ENCODE results near the gene CEP112. TPM values are rescaled to one million over a fixed set of nuclear protein-coding genes. Genes with fewer than 3 reads are reported as not detected.

The CEP112 gene
- total and polyA plus RNA-seq, 2 donors (not counting 3 experiments of a cell fraction or from before 2014, with no cell fraction given), result 1.5 to 25.3 TPM

GRCh38 chr17:65659512-65659911 is 532.4 kb downstream of the CEP112 start:
- Histone ChIP-seq H3K27ac (ENCODE audit: insufficient read depth, low read depth, low read length) (no peak overlapping the region), H3K4me3 (replicated peaks in 1 of 3; ENCODE audit: insufficient read depth in 1 of 3, low read depth in 1 of 3, low read length in 3 of 3) (no peak overlapping the region), H3K79me2 (ENCODE audit: control insufficient read depth, insufficient read depth, low read length) (no peaks in the 10 kb centered on the region), H3K9me1 (replicated peaks; ENCODE audit: control insufficient read depth, extremely low read depth, insufficient read depth, low read length) (no peaks in the 10 kb centered on the region), H4K20me1 (replicated peaks; ENCODE audit: control insufficient read depth, extremely low read depth, insufficient read depth, low read length) (no peaks in the 10 kb centered on the region), H3K27me3 (ENCODE audit: control insufficient read depth in 2 of 2, insufficient read depth in 2 of 2, low read length in 2 of 2) (no peaks in the 10 kb centered on the region), H3K9me3 (replicated peaks; ENCODE audit: control insufficient read depth, insufficient read depth, low read length) (no peaks in the 10 kb centered on the region), H2AFZ (ENCODE audit: low read depth, low read length) (no peak overlapping the region), H3K36me3 (ENCODE audit: control insufficient read depth in 2 of 2, extremely low read depth in 1 of 2, insufficient read depth in 2 of 2, low read length in 2 of 2) (no peaks in the 10 kb centered on the region), H3K9ac (replicated peaks; ENCODE audit: extremely low read depth, insufficient read depth, low read length) (no peak overlapping the region), H3K4me2 (ENCODE audit: insufficient read depth, low read length) (no peak overlapping the region), H3K4me1 (ENCODE audit: control insufficient read depth, extremely low read depth, insufficient read depth, low read length) (peaks cover 9% of the 10 kb centered on the region)
- intact Hi-C loops (cut with micrococcal nuclease), result no loop called here
- dilution Hi-C loops (cut with MboI; ENCODE audit: extremely low pct_ligation_motif_present, low sequenced_read_pairs), result no loop called here
- no peak for FAIRE-seq
- BruUV-seq (replicated peaks), result no TSS peak
- CTCF ChIA-PET, result interaction anchor here (1.0 to 1.2 kb wide), 3 partner anchors 13 to 128 kb away, joined by 3 to 5 read pairs (median 4); no protein-coding TSS in a partner anchor
- POLR2A ChIA-PET, result no interaction called here
- no peak for DNase-seq (ENCODE audit: low read depth, low spot score)
- no peak for TF ChIP-seq MAX (IDR thresholded peaks at IDR 0.05; ENCODE audit: insufficient read depth, insufficient read length)
- no peak for TF ChIP-seq POLR2AphosphoS5 (IDR thresholded peaks at IDR 0.05; ENCODE audit: insufficient read depth, low read depth, low read length)
- no peak for TF ChIP-seq GATA2 (IDR thresholded peaks at IDR 0.05; ENCODE audit: insufficient read depth, insufficient read length, low read depth, low read length)
- no peak for TF ChIP-seq EZH2 (IDR thresholded peaks at IDR 0.05; ENCODE audit: borderline replicate concordance, low read depth, low read length, severe bottlenecking)
- TF ChIP-seq JUN (IDR thresholded peaks at IDR 0.05; ENCODE audit: borderline replicate concordance, insufficient read depth, insufficient read length, low read depth), result no peak

- dilution Hi-C loops (cut with MboI; ENCODE audit: extremely low pct_ligation_motif_present, low sequenced_read_pairs) (no loop called here), intact Hi-C loops (cut with micrococcal nuclease) (no loop called here)
- H3K9me3 ChIP-seq (replicated peaks; ENCODE audit: control insufficient read depth, insufficient read depth, low read length), result no peaks in the 10 kb centered on the region
- CTCF ChIA-PET, result no interaction called here
- BruUV-seq (replicated peaks), result no TSS peak
- TF ChIP-seq GATA2 (IDR thresholded peaks at IDR 0.05; ENCODE audit: insufficient read depth, insufficient read length, low read depth, low read length), result no peak
- no peak for TF ChIP-seq POLR2AphosphoS5 (IDR thresholded peaks at IDR 0.05; ENCODE audit: insufficient read depth, low read depth, low read length)
- TF ChIP-seq EZH2 (IDR thresholded peaks at IDR 0.05; ENCODE audit: borderline replicate concordance, low read depth, low read length, severe bottlenecking), result no peak
- no peak overlapping the region for H3K4me2 ChIP-seq (ENCODE audit: insufficient read depth, low read length)
- no peaks in the 10 kb centered on the region for H4K20me1 ChIP-seq (replicated peaks; ENCODE audit: control insufficient read depth, extremely low read depth, insufficient read depth, low read length)
- DNase-seq (ENCODE audit: low read depth, low spot score), result no peak
- no peaks in the 10 kb centered on the region for H3K9me1 ChIP-seq (replicated peaks; ENCODE audit: control insufficient read depth, extremely low read depth, insufficient read depth, low read length)
- peaks cover 9% of the 10 kb centered on the region for H3K4me1 ChIP-seq (ENCODE audit: control insufficient read depth, extremely low read depth, insufficient read depth, low read length)
- H3K36me3 ChIP-seq (ENCODE audit: control insufficient read depth in 2 of 2, extremely low read depth in 1 of 2, insufficient read depth in 2 of 2, low read length in 2 of 2), result no peaks in the 10 kb centered on the region
- FAIRE-seq, result no peak
- H3K27ac ChIP-seq (ENCODE audit: insufficient read depth, low read depth, low read length), result no peak overlapping the region
- H3K4me3 ChIP-seq (replicated peaks in 1 of 3; ENCODE audit: insufficient read depth in 1 of 3, low read depth in 1 of 3, low read length in 3 of 3), result no peak overlapping the region
- no peaks in the 10 kb centered on the region for H3K79me2 ChIP-seq (ENCODE audit: control insufficient read depth, insufficient read depth, low read length)
- no peak overlapping the region for H3K9ac ChIP-seq (replicated peaks; ENCODE audit: extremely low read depth, insufficient read depth, low read length)
- no peak overlapping the region for H2AFZ ChIP-seq (ENCODE audit: low read depth, low read length)
- no peaks in the 10 kb centered on the region for H3K27me3 ChIP-seq (ENCODE audit: control insufficient read depth in 2 of 2, insufficient read depth in 2 of 2, low read length in 2 of 2)
- POLR2A ChIA-PET, result no interaction called here
Observed at GRCh38 chr17:65657251-65657828, 534.6 kb downstream of the CEP112 start.

Measured in endothelial cell of umbilical vein (primary cell).